ENCODE data around the gene SBDS. TPM values are rescaled to one million over a fixed set of nuclear protein-coding genes. Genes with fewer than 3 reads are reported as not detected.

The SBDS gene
- total RNA-seq, 1 donor from 2014 or later = 75.4 TPM

Other genes with a start within 250 kb of the SBDS start
- gene TMEM248, start 74.4 kb downstream of the SBDS start, total RNA-seq = 48.8 TPM
- 7.8 TPM for gene TYW1, start 1.2 kb upstream of the SBDS start, total RNA-seq